Activated naive CD4-positive, alpha-beta T cell treated with anti-CD3 and anti-CD28 coated beads, Interleukin-2, amount 50 U/mL, for 16 hours (primary cell): ENCODE data around the gene WNT11.

Experiments
- DNase-seq: peaks from one replicate; pipeline ENCODE4 v3.0.0-alpha.2; 2020

The WNT11 gene

DNA sequence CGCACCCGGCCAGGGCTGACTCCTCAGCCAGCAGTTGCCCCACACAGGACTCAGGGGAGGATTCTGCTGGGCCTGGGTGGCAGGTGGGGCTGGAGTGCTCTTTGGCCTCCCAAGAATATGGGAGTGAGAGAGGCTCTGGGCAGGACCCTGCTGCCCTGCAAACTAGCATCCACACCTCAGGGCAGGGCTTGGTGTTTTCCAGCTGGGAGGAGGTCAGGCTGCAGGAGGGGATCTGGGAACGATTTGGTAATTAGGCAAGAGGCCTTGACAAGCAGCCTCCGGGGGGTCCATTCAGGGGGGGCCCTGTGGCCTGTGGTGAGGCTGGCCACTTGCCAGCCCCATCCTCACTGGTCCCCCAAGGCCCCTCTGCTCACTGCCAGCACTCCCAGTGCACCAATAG, 35.8 kb downstream of the WNT11 start:
- DNase-seq: no peak

DNA sequence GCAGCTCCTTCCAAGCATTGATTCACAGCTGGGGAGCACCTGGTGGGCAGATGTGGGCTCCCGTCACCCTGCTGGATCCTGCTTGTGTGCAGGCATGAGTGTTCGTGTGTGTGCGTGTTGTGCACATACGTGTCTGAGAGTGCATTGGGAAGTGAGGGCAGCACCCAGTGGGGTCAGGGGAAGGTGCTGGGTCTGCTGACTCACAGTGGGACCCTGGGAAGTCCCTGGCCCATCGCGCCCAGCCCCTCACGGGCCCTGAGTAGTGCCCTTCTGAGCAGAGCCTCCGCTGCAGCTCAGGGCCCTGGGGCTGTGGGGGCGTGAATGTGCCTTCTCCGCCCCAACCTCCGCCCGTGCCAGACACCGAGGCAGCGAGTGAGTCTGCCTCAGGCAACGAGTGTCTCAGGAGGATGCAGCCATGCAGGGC, 36.8 kb downstream of the WNT11 start:
- DNase-seq: no peak

DNA sequence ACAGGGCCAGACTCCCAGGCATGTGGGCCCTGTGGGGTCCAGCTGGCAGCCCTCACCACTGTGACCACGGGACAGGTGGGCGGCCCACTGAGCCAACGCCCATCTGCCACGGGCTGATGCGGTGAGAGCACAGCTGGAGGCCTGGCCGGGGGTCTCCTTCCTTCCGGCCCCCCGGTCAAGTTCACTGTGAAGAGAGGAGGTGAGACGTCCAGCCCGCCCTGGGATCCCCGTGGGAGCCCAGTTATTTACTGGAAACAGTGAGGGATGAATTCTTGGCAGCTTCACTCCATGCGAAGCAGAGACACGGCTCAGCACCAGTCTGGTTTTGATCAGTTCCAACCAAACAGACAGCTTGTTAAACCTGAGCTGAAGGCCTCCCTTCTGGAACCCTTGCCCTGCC, 38.7 kb downstream of the WNT11 start:
- DNase-seq: no peak

DNA sequence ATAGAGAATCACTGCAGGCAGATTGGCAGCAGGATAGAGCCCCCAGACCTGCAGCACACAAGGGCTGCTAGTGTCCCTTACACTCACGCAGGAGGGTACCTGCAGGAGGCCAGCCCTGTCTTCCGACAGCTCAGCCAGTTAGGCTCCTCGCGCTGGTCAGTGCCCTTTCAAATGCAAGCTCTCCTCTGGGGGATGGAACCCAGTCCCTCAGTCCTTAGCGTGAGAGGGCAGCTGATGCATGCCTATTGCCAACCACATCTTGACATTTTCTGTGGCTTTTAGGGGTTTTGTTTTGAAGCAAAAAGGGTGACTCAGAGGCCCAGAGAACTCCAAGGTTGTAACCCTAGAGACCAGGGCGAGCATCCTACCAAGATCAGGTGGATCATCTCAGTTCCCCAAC, 40.0 kb downstream of the WNT11 start:
- no peak for DNase-seq

DNA sequence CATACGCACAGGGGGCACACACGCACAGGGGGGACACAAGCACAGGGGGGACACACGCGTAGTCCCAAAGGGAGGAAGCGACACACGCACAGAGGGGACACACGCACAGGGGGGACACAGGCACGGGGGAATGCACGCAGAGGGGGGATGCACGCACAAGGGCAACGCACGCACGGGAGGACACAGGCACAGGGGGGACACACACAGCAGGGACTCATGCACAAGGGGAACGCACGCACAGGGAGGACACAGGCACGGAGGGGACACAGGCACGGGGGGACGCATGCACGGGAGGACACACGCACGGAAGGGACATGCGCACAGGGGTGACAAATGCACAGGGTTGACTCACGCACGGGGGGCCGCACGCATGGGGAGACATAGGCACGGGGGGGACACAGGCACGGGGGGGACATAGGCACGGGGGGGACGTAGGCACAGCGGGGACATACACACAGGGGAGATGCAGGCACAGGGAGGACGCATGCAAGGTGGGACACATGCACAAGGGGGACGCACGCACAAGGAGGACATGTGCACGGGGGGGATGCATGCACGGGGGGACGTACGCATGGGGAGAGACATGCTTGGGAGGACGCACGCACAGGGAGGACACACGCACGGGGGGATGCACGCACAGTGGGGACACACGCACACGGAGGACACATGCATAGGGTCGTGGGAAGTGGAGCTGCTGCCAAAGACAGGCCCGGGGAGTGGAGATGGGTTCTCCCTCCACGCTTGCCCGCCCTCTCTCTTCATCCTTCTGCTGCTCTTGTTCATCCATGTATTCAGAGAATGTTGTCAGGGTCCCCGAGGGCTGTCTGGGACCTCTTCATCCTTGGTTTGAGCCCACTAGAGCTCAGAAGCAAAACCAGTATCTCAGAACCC, 41.2 kb downstream of the WNT11 start:
- no peak for DNase-seq

DNA sequence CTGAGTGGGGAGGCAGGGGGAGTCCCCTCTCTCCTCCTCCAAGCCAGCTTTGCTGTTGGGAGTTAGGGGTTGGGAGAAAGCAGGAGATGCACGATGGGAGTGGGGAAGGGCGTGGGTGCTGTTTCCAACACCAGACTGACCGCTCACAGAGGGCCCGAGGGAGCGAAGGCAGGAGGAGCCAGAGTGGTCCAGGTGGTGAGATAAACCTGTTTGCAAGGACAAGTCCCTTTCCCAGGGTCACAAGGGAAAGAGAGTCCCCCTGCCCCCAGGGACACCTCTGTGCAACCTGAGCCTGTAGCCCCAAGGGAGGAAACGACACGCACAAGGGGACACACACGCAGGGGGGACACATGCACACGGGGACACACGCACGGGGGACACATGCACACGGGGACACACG, 42.2 kb downstream of the WNT11 start:
- DNase-seq: no peak

DNA sequence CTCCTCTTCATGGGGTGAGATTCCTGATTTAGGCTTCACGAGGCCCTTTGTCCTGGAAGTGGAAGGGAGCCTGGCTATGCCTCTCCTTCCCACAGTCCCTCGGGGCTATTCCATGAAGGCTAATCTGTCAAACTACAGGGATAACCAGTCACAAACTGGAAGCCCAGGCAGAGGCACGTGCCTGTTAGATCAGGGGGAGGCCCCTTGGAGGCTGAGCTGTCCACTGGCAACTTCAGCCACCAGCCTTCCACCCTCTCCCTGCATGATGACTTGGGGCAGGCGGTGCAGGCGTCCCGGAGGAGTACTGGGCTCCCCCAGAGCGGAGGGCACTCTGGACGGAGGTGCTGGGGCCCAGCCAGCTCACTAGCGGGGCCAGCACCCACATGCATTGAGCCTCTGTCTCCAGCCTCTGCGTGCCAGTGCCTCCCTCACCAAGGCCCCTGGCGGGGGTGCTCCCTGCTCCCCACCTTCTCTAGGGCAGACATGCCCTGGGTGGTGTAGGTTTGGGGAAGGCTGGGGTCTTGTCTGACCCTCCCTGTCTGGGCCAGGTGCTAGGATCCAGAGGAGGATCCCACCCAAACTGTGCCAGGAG, 42.9 kb downstream of the WNT11 start:
- no peak for DNase-seq

DNA sequence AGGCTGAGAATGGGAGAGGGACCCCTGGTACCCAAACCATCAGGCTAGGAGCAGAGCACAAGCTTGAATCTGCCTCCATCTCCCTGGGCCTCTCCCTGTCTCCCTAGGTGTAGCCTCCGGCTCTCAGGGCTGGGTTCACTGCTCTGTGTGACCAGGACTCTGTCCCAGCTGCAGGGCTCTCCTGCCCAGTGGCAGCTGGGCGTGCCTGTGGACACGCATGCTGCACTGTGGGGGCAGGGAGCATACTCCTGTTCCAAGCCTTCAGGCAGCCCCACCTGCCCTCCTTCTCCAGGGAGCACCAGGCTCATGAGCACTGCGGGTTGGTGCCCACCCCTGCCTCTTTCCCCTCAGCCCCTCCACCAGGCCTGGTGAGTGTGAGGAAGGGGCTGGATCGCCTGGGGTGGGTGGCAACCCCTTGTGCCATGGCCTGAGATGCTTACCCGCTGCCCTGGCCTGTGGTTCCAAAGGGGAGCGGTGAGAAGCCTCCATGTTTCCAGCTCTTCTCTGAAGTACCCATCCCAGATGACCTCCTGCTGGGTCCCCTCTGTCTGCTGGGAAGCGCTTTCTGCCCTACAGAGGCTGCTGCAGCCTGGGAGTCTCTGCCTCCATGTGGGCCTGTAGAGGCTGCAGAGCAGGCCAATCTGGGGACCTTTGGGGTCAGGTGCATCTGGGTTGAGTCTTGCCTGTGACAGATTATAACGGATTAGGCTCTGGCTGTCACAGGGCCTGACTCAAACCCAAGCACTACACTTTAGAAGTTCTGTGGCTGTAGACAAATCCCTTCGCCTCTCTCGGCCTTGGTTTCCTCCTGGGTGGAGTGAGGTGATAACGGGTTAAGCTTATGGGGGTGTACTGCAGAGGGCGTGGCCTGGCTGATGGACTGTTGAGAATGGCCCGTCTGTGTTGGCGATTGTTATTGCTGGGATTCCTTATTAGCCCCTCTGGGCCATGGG, 43.7 kb downstream of the WNT11 start:
- no peak for DNase-seq

DNA sequence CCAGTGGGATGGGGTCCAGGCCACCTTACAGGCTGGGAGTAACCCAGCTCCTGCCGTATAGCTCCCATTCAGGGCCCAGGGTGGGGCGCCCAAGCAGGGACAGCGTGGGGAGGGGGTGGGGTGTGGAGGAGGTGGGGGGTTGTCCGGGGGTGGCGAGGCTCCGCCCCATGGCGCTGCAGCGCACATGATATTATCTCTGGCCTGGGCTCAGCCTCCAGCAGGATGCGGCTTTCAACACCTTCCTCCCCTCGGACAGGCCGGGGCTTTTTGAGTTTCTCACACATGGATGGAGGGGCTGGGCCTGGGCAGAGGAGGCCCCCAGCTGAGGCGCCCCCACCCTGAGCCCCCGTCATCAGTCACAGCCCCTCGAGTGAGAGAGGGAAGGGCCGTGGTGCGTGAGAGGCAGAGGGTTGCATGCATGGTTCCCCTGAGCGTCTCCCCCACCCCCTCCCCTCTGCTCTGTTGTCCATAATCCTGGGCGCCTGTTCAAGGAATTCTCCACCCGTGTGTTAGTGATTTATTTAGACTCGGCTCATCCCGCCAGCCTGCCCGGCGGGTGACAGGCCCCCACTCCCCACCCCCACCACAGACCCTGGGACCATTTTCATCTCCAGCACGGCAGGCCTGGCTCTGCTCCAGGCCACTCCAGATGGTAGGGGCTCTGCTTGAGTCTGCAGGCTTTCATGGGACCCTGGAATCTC, 44.9 kb downstream of the WNT11 start:
- no peak for DNase-seq

DNA sequence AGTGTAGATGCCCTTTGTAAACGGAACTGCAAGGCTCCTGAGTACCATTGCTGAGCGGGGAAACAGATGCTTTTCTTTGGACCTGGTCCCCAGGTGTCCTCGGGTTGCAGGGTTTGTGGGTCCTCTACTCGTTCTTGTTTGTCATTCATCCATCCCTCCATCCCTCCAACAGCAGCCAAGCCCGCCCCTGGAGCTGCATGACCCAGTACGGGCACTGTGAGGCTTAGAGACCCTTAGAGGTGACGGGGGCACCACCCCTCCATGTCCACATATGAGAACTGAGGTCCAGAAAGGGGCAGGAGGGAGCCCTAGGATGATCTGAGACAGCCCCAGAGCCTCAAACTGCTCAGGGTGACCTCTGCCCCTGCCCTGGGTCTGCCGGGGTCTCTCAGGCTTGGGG, 45.4 kb downstream of the WNT11 start:
- DNase-seq: no peak

DNA sequence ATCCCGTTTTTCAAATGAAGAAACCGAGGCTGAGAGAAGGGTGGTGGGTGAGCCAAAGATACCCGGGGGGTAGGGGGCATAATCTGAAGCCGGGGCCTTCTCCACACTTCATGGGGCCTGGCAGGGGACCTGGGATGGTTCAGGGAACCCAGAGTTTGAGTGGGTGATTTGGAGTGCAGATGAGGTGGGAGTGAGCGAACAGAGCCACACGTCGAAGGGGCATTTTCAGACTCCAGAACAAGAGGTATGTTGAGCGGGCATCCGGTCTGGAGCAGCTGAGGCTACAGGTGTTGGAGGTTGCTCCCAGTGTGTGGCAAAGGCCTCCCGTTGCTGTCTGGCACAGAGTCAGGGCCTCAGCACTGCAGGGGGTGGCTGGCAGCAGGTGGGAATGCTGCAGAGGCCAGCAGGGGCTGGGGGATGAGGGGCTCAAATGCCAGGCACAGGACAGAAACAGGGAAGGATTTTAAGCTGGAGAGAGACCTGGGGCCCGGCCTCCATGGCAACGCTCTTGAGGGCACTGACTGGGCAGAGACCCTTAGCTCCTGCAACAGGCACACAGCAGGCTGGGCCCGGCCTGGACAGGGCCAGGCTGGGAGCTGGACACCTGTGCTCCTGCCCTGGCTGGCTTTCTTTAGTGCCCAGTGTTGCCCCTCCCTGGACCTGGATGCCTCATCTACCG, 46.2 kb downstream of the WNT11 start:
- no peak for DNase-seq

DNA sequence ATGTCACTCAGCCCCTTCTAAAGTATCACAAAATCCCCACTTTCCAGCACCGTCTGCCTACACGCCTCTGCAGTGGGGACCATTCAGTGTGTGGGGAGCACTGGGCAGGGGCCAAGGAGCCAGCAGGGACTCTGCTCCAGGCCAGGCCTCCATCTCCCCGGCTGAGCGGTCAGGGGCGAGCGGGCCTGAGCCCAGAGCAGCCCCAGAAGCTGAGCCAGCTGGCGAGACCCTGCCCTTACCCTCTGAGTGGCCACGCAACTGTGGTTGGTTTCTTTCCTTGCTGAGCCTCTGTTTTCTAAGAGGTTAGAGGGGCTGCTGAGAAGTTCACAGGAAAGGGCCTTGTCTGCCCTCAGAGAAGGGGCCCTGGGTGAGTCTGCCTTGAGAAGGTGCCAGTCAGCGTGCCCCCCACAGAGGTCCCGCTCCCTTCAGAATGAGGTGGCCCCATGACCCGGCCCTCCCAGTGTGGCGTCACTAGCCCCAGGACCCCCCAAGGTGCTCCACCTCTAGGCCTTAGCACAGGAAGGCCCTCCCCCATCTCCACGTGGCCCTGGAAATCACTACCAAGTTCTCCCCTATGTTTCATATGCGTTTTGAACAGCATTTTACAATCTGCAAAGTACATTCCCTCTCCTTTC, 46.9 kb downstream of the WNT11 start:
- no peak for DNase-seq

DNA sequence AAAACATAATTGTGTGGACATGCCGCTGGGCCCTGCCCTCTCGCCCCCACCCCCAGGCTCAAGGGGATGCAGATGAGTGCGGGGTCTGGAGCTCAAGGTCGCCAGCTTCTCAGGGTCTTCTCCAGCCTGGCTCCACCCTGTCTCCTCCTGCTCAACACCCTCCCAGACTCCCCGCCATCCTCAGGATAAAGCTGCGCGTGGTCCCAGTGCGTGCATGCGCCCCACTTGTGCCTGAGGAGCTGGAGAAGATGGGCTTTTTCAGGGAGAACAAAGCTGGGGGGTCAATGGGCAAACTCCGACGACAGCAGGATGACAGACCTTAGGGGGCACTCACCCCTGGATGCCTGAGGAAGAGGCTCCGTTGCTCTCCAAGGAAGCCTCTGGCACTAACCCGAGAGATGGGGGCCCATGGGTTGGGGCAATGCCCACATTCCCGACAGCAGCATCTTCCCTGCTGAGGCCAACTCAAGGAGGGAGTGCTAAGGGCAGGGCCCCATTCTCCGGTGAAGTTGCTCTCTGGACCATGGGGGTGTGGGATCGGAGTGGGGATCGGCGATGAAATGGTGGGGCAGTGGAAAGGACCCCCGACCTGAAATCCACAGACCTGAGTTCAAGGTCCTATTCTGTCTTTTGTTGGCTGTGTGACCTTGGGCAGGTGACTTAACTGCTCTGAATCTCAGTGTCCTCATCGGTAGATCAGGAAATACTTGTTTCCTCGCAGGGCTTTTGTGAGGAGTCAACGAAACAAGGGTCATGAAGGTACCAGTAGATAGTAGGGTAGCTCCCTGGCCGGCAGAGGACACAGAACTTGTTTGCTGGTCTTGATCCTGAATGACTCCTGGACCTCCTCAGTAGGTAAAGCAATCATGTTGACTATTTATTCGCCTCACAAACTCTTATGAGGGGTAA, 47.7 kb downstream of the WNT11 start:
- no peak for DNase-seq

DNA sequence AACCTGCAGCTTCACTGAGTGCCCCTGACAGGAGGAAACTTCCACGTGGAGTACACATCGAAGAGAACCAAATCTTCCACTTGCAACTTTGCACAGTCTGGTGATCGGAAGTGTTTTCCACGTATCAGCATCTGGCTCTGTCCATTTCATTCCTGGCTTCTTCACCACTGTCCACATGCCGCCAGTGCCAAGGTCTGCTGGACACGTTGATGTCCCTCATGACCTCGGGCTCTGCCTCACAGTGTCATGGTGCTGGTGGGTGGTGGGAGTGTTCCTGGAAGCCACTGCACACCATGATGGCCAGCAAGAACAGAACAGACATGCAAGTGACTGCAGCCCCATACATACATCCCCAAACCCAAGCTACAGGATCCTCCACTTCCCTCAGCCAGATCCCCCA, 48.4 kb downstream of the WNT11 start:
- DNase-seq: no peak

DNA sequence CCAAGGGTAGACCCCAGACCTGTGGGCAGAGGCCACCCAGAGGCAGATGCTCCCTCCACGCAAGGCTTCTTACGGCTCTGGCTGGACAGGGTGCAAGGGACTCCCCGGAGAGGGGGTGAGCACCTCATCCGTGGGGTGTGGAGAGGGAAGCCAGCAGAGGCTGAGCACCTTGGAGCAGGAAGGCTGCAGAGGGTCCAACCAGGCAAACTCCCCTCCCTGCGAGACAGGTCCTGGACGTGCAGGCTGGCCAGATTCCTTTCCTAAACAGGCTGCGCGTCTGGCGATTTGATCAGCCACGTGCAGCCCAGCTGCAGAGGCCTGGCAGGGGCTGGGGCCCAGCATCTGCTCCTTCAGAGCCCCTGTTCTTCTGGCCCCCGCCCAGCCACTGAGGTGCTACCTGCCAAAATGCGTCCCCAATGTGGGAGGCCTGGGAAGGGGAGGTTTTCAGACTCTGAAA, 49.3 kb downstream of the WNT11 start:
- DNase-seq: no peak

DNA sequence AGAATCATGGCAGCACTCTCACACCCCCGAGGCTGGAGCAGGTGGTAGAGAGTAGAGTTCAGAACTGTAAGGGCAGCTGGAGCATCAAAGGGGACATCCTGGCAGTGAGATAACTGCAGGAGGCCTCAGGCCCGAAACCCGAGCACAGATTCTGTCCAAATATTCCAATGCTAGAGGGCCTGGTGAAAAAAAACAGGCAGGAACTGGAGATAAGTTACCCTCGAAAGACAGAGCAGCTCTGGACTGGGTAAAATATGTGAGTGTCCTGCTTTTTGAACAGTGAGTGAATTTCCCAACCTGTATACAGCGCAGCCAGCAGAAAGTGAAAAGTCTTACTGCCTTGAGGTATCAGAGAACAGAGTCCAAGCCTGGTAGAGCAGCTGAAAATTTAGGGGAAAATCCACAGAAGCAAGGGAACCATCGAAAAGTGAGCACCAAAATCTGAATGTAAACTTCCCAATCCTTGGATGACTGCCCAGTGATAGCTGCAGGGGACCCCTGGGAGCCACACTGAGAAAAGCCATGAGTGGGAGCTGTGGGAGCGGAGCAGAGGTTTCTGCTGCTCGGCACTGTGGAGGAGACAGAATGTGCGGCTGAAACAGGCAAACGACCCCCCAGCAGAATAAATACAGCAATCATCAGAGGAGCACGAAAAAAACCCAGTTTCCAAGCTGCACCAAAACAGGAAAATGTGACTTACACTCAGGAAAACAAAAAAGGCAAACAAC, 50.6 kb downstream of the WNT11 start:
- no peak for DNase-seq

DNA sequence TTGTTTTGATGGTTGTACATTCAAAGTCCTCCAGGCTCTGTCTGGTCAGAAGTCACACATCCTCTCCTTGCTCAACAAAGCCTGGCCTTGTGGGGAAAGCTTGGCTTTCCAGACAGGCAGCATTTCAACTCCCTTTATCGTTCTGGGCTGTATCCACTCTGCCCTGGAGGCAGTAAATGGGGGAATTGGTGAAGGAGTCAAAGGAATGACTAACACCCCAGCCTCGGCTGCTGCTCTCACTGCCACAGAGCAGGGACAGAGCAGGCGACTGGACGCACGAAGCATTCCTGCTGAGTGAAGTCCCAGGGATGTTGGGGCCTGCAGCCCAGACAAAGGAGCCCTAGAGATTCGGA, 52.8 kb downstream of the WNT11 start:
- no peak for DNase-seq

DNA sequence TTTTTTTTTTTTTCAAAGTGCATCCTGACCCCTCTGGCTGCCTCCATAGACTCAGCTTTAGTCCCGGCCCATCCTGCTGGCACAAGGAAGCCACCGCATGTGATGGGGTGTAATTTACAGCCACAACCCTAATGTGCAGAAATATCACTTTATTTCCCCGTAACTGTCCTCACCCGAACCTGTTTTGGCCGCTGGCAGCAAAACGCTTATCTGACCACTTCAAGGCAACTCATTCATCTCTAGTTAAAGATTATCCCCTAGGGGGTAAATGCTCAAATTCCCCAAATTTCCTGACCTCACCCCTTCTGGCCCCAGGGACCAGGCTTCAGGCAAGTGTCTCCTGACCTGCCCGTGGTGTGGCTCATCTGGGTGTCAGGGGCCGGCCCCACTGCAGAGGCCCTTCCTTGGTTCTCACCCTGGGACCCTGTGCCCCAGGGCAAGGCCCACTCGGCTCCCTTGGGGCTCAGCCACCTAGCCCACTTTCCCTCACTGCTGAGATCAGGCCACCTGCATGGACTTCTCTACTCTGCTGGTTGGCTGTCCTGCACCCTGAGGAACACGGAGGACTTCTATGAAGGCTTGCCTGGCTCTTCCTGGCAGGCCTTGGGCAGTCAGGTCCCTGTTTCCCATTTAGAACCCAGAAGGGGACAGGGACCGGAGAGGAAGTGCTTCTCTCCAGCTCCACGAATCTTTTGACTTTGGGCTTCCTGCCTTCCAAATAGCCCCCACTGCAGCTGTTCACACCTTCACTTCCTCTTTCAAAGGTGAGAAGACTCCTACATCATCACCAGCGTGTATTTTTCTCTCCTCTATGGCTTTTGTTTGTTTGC, 53.3 kb downstream of the WNT11 start:
- no peak for DNase-seq

DNA sequence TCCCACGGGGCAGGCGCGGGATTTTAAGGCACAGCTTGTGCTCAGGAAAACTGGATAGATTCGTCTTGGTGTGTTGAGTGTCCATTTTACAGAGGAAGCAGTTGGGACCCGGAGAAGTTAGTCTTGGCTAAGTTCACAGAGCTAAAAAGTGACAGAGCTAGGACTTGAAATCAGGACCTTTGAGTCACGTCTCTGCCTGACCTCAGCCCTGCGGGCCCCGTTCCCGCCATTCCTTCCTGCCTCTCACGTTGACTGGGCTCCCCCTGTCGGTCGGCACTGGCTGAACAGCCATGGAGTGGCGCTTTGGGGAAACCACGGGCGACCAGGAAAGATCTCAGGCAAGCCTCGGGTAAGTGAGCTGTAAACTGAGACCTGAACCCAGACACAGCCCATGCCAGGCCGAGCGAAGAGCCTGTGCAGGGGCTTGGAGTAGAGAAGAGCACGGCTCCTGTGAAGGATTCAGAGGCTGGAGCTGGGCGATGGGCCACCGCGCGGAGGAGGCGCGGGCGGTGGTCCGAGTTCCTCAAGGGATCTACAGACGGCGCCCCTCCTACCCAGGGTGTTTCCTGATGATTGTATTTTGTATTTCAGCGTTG, 54.1 kb downstream of the WNT11 start:
- peak; percentile 84 for DNase-seq
